Adipocyte (in vitro differentiated cells): Measurements from ENCODE around the gene ARHGAP27.

Experiments
- DNase-seq: peaks from one replicate; pipeline ENCODE4 v3.0.0-alpha.2; 2015; ENCODE audit warnings: low read depth
- H3K27me3 ChIP-seq: replicated peaks from 2 replicates; pipeline ENCODE4 v1.7.0; 2013; ENCODE audit warnings: mild to moderate bottlenecking, low read length, moderate library complexity; ENCODE audit not compliant: control insufficient read depth, insufficient read depth
- H3K36me3 ChIP-seq: 2 replicates; pipeline ENCODE4 v1.7.0; 2013; ENCODE audit warnings: low read length, mild to moderate bottlenecking, moderate library complexity; ENCODE audit not compliant: control insufficient read depth, insufficient read depth, severe bottlenecking
- H3K4me1 ChIP-seq: 2 replicates; pipeline ENCODE4 v1.7.0; 2013; ENCODE audit warnings: mild to moderate bottlenecking, low read length, moderate library complexity; ENCODE audit not compliant: control insufficient read depth, insufficient read depth
- H3K4me3 ChIP-seq: 2 replicates; pipeline ENCODE4 v1.7.0; 2013; ENCODE audit warnings: mild to moderate bottlenecking, low read length, moderate library complexity
- H3K9ac ChIP-seq: 2 replicates; pipeline ENCODE4 v1.7.0; 2013; ENCODE audit warnings: mild to moderate bottlenecking, low read length, moderate library complexity
- H3K9me3 ChIP-seq: 2 replicates; pipeline ENCODE4 v1.7.0; 2013; ENCODE audit warnings: mild to moderate bottlenecking, low read length, moderate library complexity; ENCODE audit not compliant: control insufficient read depth

Gene ARHGAP27

DNA sequence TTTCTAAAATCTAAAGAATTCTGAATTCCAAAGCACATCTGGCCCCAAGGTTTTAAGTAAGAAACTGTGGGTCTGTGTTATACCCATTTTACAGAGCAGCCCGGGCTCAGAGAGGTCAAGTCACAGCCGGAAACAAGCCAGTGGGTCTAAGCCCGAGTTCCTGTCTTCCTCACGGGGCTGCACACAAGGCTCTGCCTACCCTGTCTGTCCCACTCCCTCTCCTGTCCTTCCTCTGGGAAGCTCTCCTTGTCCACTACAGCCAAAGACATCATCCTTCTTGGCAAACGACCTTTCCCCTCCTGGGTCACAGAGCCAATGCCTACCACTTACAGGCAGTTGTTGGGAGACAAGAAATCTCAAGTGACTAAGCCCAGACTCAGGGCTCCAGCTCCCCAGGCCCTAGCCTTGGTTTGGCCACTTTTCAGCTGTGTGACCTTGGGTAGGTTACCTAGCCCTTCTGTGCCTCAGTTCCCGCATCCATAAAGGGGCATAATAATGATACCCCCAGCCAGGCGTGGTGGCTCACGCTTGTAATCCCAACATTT, 60.3 kb downstream of the ARHGAP27 start:
- DNase-seq, result peak; percentile 18
- peak overlapping the region; percentile 63 for H3K4me3 ChIP-seq
- peak overlapping the region; percentile 85 for H3K9ac ChIP-seq
- peaks cover 28% of the 10 kb centered on the region for H3K4me1 ChIP-seq
- no peaks in the 10 kb centered on the region for H3K9me3 ChIP-seq
- H3K27me3 ChIP-seq, result peaks cover 6% of the 10 kb centered on the region
- H3K36me3 ChIP-seq, result no peaks in the 10 kb centered on the region

DNA sequence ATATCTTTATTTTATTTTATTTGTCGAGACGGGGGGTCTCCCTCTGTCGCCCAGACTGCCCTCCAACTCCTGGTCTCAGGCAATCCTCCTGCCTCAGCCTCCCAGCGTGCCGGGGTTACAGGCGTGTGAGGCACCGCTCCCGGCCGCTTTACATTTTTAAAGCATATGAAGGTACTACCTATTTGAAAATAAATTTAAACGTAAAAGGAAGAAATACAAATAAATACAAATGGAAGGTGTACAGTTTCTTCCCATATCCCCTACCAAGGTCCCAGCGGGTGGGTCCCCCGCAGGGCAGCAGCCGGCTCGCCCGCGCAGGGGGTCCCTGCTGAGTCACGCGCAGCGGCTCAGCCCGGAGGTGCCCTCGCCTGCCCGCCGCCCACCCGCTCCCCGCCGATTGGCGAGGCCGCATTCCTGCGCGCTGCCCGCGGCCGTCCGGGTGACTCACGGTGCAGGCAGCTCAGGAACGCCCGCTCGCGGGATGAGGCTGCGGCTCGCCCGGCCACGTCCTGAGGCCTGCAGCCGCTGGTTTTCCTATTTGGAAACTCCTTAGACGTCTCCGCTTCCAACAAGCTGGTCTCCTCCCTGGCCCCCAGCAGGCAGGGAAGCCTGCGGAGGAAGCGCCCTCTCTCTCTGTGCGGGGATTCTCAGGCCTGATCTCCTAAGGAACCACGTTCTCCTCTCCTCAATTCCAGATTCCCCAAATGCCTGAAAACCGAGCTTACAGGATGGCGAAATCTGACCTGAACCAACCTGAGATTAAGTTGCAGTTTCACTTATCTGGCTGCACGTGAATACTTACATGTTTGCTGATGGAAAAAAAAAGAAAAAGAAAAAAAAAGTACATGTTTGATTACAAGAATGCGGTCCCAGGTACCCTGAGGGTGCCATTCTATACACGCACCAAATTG, 61.0 kb downstream of the ARHGAP27 start:
- H3K27me3 ChIP-seq, result peaks cover 6% of the 10 kb centered on the region
- H3K9ac ChIP-seq, result peak overlapping the region; percentile 85
- no peaks in the 10 kb centered on the region for H3K36me3 ChIP-seq
- H3K4me3 ChIP-seq, result peak overlapping the region; percentile 63
- peaks cover 28% of the 10 kb centered on the region for H3K4me1 ChIP-seq
- no peaks in the 10 kb centered on the region for H3K9me3 ChIP-seq
- peak; percentile 98 for DNase-seq

DNA sequence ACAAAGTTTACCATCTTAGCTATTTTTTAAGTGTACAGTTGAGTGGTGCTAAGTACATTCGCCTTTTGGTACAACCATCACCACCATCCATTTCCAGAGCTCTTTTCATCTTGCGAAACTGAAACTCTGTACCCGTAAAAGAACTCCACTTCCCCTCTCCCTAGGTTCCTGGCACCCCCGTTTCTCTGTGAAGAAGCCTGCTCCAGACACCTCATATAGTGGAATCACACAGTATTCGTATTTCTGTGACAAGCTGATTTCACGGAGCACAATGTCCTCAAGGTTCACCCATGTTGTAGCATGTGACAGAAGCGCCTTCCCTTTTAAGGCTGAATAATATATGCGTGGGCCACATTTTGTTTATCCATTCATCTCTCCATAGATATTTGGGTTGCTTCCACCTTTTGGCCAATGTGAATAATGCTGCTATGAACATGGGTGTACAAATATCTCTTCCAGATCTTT, 61.7 kb downstream of the ARHGAP27 start:
- H3K9ac ChIP-seq, result peak overlapping the region; percentile 85
- no peaks in the 10 kb centered on the region for H3K36me3 ChIP-seq
- peak; percentile 22 for DNase-seq
- H3K4me3 ChIP-seq, result no peak overlapping the region
- peaks cover 28% of the 10 kb centered on the region for H3K4me1 ChIP-seq
- peaks cover 6% of the 10 kb centered on the region for H3K27me3 ChIP-seq
- no peaks in the 10 kb centered on the region for H3K9me3 ChIP-seq

DNA sequence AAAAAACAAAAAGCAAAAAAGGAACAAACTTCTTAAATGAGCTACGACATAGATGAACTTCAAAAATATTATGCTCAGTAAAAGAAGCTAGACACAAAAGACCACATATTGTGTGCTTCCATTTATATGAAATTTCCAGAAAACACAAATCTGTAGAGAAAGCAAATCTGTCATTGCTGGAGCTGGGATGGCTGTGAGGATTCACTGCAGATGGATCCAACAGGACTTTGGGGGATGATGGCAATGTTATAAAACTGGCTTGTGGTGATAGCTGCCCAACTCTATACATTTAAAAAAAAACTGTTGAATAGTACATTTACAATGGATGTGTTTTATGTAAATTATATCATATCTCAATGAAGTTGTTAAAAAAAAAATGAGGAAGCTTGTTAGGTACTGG, 63.2 kb downstream of the ARHGAP27 start:
- H3K4me1 ChIP-seq, result peaks cover 33% of the 10 kb centered on the region
- no peaks in the 10 kb centered on the region for H3K36me3 ChIP-seq
- H3K4me3 ChIP-seq, result no peak overlapping the region
- H3K9me3 ChIP-seq, result no peaks in the 10 kb centered on the region
- no peak for DNase-seq
- H3K9ac ChIP-seq, result no peak overlapping the region
- H3K27me3 ChIP-seq, result no peaks in the 10 kb centered on the region

DNA sequence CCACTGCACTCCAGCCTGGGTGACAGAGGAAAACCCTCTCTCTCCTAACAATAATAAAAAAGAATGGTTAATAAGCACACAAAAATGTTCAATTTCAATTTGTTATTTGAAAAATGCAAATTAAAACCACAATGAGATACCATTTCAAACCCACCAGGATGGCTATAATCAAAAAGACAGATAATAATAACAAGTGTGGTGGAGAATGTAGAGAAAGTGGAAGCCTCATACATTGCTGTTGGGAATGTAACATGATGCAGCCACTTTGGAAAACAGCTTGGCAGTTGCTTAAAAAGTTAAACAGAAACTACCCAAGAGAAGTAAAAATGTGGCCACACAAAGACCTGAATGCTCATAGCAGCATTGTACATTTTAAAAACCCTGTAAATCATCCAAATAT, 64.0 kb downstream of the ARHGAP27 start:
- peak; percentile 71 for DNase-seq
- H3K36me3 ChIP-seq, result no peaks in the 10 kb centered on the region
- no peaks in the 10 kb centered on the region for H3K9me3 ChIP-seq
- H3K4me1 ChIP-seq, result peaks cover 30% of the 10 kb centered on the region
- H3K9ac ChIP-seq, result no peak overlapping the region
- no peak overlapping the region for H3K4me3 ChIP-seq
- H3K27me3 ChIP-seq, result no peaks in the 10 kb centered on the region

DNA sequence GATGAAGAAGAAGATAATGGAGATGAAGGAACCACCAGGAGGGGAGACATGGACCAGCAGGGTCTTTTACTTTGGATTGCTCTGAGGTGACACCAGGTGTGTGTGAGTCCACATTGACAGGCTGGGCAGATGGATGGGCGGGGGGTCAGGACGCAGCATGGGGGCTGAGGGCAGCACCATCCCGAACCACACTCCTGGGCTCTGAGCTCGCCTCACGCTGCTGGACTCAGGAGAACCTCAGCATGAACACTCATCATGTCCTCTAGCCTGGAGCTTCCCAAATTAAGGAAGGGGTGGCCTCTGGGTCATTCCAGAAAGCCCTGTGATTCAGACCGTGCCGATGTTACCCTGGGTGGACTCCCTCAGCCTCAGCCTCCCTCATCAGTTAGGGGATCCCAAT, 65.5 kb downstream of the ARHGAP27 start:
- H3K9me3 ChIP-seq, result no peaks in the 10 kb centered on the region
- H3K4me1 ChIP-seq, result peaks cover 22% of the 10 kb centered on the region
- no peak overlapping the region for H3K9ac ChIP-seq
- no peaks in the 10 kb centered on the region for H3K27me3 ChIP-seq
- no peaks in the 10 kb centered on the region for H3K36me3 ChIP-seq
- DNase-seq, result no peak
- H3K4me3 ChIP-seq, result no peak overlapping the region

DNA sequence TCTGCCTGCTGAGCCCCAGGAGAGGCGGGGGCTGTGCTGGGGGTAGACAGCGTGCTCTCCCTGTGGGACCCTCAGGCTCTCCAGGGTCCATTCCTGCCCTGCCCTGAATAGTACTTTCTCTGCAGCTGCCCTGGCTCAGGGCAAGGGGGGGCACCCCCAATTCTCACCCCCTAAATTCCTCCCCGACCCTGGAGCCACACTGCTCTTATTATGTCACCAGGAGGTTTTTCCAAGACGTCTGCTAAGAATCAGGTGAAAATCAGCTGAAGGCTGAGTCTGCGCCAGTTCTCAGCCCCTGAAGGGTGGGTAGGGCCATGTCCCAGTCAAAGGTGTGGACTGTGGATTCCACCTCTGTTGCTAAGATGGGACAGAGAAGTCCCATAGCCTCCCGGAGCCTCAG, 66.0 kb downstream of the ARHGAP27 start:
- no peaks in the 10 kb centered on the region for H3K36me3 ChIP-seq
- no peaks in the 10 kb centered on the region for H3K27me3 ChIP-seq
- H3K4me3 ChIP-seq, result no peak overlapping the region
- peaks cover 21% of the 10 kb centered on the region for H3K4me1 ChIP-seq
- DNase-seq, result no peak
- no peak overlapping the region for H3K9ac ChIP-seq
- no peaks in the 10 kb centered on the region for H3K9me3 ChIP-seq

DNA sequence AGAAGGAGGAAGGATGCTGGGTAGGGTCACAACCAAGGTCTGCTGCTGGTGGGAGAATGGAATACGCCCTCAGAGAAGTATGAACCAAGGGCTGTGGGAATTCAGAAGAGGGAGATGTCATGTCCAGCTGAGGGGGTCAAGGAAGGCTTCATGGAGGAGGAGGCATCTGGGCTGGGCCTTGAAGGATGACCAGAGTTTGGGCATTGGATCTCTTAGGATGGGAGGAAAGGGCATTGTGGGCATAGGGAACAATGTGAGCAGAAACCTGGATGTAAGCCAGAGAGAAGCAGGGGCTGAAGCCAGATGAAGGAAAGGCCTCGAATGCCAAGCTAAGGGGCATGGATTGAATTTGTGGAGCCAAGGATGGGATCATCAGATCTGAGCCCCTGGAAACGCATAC, 66.6 kb downstream of the ARHGAP27 start:
- no peak overlapping the region for H3K4me3 ChIP-seq
- no peaks in the 10 kb centered on the region for H3K36me3 ChIP-seq
- no peak overlapping the region for H3K9ac ChIP-seq
- peaks cover 18% of the 10 kb centered on the region for H3K4me1 ChIP-seq
- no peaks in the 10 kb centered on the region for H3K27me3 ChIP-seq
- no peaks in the 10 kb centered on the region for H3K9me3 ChIP-seq
- no peak for DNase-seq

DNA sequence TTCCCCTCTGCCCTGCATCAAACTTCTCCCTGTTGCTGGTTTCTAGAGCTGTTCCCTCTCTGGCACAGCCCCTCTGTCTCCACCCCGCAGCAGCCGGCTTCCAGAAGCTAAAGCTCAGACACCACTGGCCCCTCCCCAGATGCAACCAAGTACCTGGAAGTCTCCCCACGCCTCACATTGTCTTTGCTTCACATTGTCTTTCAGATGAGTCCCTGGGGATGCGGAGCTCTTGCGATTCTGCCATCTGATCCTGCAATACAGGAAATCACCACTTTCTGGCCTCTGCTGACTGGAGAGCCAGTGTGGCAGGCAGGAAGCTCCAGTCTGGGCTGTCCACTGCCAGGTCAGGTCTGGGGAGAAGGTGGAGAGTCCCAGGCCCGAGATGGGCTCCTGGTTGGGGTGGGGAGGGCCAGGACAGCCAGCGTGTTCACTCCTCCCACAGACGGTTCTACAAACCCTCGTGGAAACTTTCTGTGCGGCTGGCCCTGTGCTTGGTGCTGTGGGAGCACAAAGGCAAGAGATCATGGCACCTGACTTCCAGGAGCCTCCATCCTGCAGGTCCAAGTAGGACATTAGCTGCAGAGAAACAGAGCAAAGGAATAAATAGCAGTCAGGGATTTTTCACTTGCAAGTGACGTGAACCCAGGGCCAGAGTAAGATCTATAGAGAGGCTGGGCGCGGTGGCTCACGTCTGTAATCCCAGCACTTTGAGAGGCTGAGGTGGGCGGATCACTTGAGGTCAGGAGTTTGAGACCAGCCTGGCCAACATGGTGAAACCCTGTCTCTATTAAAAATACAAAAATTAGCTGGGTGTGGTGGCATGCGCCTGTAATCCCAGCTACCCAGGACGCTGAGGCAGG, 67.9 kb downstream of the ARHGAP27 start:
- H3K9ac ChIP-seq, result no peak overlapping the region
- H3K4me1 ChIP-seq, result peaks cover 14% of the 10 kb centered on the region
- H3K4me3 ChIP-seq, result no peak overlapping the region
- H3K27me3 ChIP-seq, result no peaks in the 10 kb centered on the region
- H3K36me3 ChIP-seq, result no peaks in the 10 kb centered on the region
- DNase-seq, result peak; percentile 28
- H3K9me3 ChIP-seq, result no peaks in the 10 kb centered on the region

DNA sequence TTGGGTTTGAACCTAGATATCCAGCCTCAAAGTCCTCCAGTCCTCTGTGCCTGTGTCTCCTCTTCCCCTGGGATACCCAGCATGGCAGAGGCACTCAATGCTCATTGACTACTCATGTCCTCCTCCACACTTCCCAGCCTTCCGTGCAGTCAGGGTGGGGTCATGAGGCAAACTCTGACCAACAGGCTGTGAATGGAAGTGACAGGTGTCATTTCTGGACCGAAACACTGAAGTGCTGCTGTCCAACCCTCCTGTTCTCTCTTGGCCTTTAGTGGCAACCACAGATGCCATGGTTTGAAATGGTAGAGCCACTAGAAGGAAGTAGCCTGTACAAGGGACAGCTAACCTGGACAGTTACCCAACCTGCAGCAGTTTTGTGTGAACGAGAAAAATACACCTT, 69.2 kb downstream of the ARHGAP27 start:
- Histone ChIP-seq H3K9me3 (no peaks in the 10 kb centered on the region), H3K9ac (no peak overlapping the region), H3K36me3 (no peaks in the 10 kb centered on the region), H3K27me3 (no peaks in the 10 kb centered on the region), H3K4me3 (no peak overlapping the region), H3K4me1 (peaks cover 14% of the 10 kb centered on the region)
- no peak for DNase-seq

DNA sequence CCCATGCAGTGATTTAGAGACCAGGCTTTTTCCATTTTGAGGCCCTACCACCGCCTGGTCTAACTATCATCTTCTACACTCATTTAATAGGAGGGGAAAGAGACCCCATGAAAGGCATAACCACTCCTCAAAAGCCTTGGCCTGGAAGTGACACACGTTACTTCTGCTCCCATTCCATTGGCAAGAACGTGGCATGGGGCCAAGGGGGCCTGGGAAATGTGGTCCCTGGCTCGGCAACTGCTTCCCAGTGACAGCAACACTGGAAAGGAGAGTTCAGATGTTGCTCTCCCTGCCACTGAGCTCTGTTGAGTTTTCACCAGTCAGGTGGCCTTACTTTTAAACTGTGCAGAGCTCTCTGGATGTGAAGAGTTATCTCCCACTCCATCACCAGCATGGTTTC, 70.7 kb downstream of the ARHGAP27 start:
- Histone ChIP-seq H3K9me3 (peaks cover 4% of the 10 kb centered on the region), H3K36me3 (no peaks in the 10 kb centered on the region), H3K4me1 (peaks cover 14% of the 10 kb centered on the region), H3K4me3 (no peak overlapping the region), H3K9ac (no peak overlapping the region), H3K27me3 (no peaks in the 10 kb centered on the region)
- DNase-seq, result no peak
